Esophagus muscularis mucosa (tissue), 4 donors: ENCODE results near the gene SLC16A6. TPM values are rescaled to one million over a fixed set of nuclear protein-coding genes. Genes with fewer than 3 reads are reported as not detected.
"Not testable (repeated sequence)": the region's sequence is repeated elsewhere in the genome, so short reads cannot be mapped to it uniquely, and the experiment has no call there.

Experiments
- DNase-seq: peaks from one replicate; pipeline ENCODE4 v3.0.0-alpha.2; 2017; ENCODE audit errors: extremely low spot score
- H3K27ac ChIP-seq, 4 donors: fragments of 200-600 bp; sonication (generic); replicated peaks in 1 of 4; 1 replicate in 3 of 4; 2 replicates in 1 of 4; pipeline ENCODE4 v1.5.1; 2016 to 2019; ENCODE audit warnings: mild to moderate bottlenecking in 1 of 4
- H3K27me3 ChIP-seq, 4 donors: fragments of 200-600 bp; sonication (generic); one replicate each; pipeline versions ENCODE4 v1.5.1 to v1.6.0; 2016 to 2019
- H3K36me3 ChIP-seq, 4 donors: fragments of 200-600 bp; sonication (generic); one replicate each; pipeline ENCODE4 v1.5.1; 2016 to 2019
- H3K4me1 ChIP-seq, 4 donors: fragments of 200-600 bp; sonication (generic); one replicate each; pipeline ENCODE4 v1.5.1; 2016 to 2019
- H3K4me3 ChIP-seq, 4 donors: fragments of 200-600 bp; sonication (generic); 1 replicate in 2 of 4; 2 replicates in 2 of 4; pipeline ENCODE4 v1.5.1; 2016 to 2019; ENCODE audit warnings: mild to moderate bottlenecking in 4 of 4, moderate library complexity in 1 of 4
- H3K9me3 ChIP-seq, 4 donors: fragments of 200-600 bp; sonication (generic); 1 replicate in 3 of 4; 2 replicates in 1 of 4; pipeline ENCODE4 v1.5.1; 2016 to 2019
- CTCF ChIP-seq, 3 experiments: fragments of 200-600 bp in 2 of 3; fragments of 450-650 bp in 1 of 3; sonication (generic) in 2 of 3; IDR thresholded peaks; one replicate each; pipeline ENCODE4 v1.5.1; 2017 to 2019; ENCODE audit warnings: antibody characterized with exemption in 3 of 3, mild to moderate bottlenecking in 2 of 3, moderate library complexity in 1 of 3
- EP300 ChIP-seq: sonication (generic); formaldehyde crosslinking; IDR thresholded peaks from one replicate; pipeline ENCODE4 v1.6.1; 2017; ENCODE audit warnings: antibody characterized with exemption
- POLR2A ChIP-seq: fragments of 450-650 bp; IDR thresholded peaks from one replicate; pipeline ENCODE4 v1.6.1; 2017; ENCODE audit warnings: antibody characterized with exemption, moderate library complexity, mild to moderate bottlenecking, low read depth
- POLR2AphosphoS5 ChIP-seq, 2 donors: sonication (generic); formaldehyde crosslinking; IDR thresholded peaks; one replicate each; pipeline ENCODE4 v1.6.1; 2017; ENCODE audit warnings: antibody characterized with exemption in 2 of 2
- WGBS: methylation state at CpG from one replicate; pipeline ENCODE4 v1.1.5; 2018; 5-methylcytosine and 5-hydroxymethylcytosine counted together
- intact Hi-C: fragments of 100-400 bp; cut with DNase I; formaldehyde crosslinking; loops from one replicate; pipeline ENCODE4 v1.15.1; 2023
- total RNA-seq, 4 donors: library from RNA; depleted of rRNA; stranded (reverse); fragments of >200 nt; gene quantifications; one replicate each; pipeline versions ENCODE4 v1.1.0 to v1.2.1, GENCODE V29; 2016

Gene SLC16A6
- total RNA-seq, 4 donors from 2014 or later, result 0.33 to 0.42 (median 0.34) TPM; not detected in 1

GRCh38 chr17:68288804-68289203, 2.1 kb downstream of the SLC16A6 start:
- H3K27me3 ChIP-seq, result peaks cover 0 to 35% (median 15%) of the 10 kb centered on the region in 4 donors
- DNase-seq, result no peak
- no peaks in the 10 kb centered on the region for H3K9me3 ChIP-seq
- peaks cover 17 to 31% (median 27%) of the 10 kb centered on the region in 4 donors for H3K4me1 ChIP-seq
- H3K27ac ChIP-seq, result no peak overlapping the region
- TF ChIP-seq CTCF (IDR thresholded peaks at IDR 0.05) (no peak), POLR2A (no peak), EP300 (no peak), POLR2AphosphoS5 (IDR thresholded peaks at IDR 0.05) (no peak)
- H3K4me3 ChIP-seq, result no peak overlapping the region
- 82% methylated on average over 7 of the region's 7 CpGs for WGBS
- no peaks in the 10 kb centered on the region for H3K36me3 ChIP-seq
- intact Hi-C loops, result no loop called here

GRCh38 chr17:68288375-68288774, 2.6 kb downstream of the SLC16A6 start:
- Histone ChIP-seq H3K27me3 (peaks cover 0 to 31% (median 14%) of the 10 kb centered on the region in 4 donors), H3K4me3 (no peak overlapping the region), H3K27ac (no peak overlapping the region), H3K36me3 (no peaks in the 10 kb centered on the region), H3K9me3 (no peaks in the 10 kb centered on the region), H3K4me1 (peaks cover 17 to 31% (median 27%) of the 10 kb centered on the region in 4 donors)
- TF ChIP-seq EP300, result no peak
- no peak for TF ChIP-seq POLR2AphosphoS5 (IDR thresholded peaks at IDR 0.05)
- TF ChIP-seq CTCF (IDR thresholded peaks at IDR 0.05), result no peak
- no peak for TF ChIP-seq POLR2A
- intact Hi-C loops, result no loop called here
- DNase-seq, result no peak
- WGBS, result 77% methylated on average over 5 of the region's 5 CpGs

GRCh38 chr17:68281965-68282364, 9.0 kb downstream of the SLC16A6 start:
- peaks cover 0 to 14% (median 8%) of the 10 kb centered on the region in 4 donors for H3K9me3 ChIP-seq
- DNase-seq, intact Hi-C loops, H3K4me1 ChIP-seq, H3K36me3 ChIP-seq, H3K27ac ChIP-seq, H3K4me3 ChIP-seq, H3K27me3 ChIP-seq: not testable (repeated sequence)
- WGBS, result 76% methylated on average over 5 of the region's 6 CpGs

- Histone ChIP-seq H3K36me3 (no peaks in the 10 kb centered on the region), H3K27ac (no peak overlapping the region), H3K4me3 (no peak overlapping the region), H3K9me3 (peaks cover 0 to 14% (median 8%) of the 10 kb centered on the region in 4 donors), H3K27me3 (no peaks in the 10 kb centered on the region), H3K4me1 (no peaks in the 10 kb centered on the region)
- intact Hi-C loops, result no loop called here
- TF ChIP-seq POLR2AphosphoS5 (IDR thresholded peaks at IDR 0.05) (no peak), CTCF (IDR thresholded peaks at IDR 0.05) (no peak), POLR2A (no peak), EP300 (no peak)
- whole genome bisulfite sequencing, result 95% methylated on average over 5 of the region's 5 CpGs
- no peak for DNase-seq
Observed at GRCh38 chr17:68277807-68278206, 13.1 kb downstream of the SLC16A6 start.

- 97% methylated on average over 3 of the region's 3 CpGs for WGBS
- intact Hi-C loops, H3K27ac ChIP-seq, H3K36me3 ChIP-seq, H3K27me3 ChIP-seq, H3K4me1 ChIP-seq, H3K4me3 ChIP-seq, DNase-seq: not testable (repeated sequence)
- H3K9me3 ChIP-seq, result peaks cover 0 to 14% (median 8%) of the 10 kb centered on the region in 4 donors
Observed at GRCh38 chr17:68276339-68276738, 14.6 kb downstream of the SLC16A6 start.

GRCh38 chr17:68273722-68274121, 17.2 kb downstream of the SLC16A6 start:
- H3K27me3 ChIP-seq, result no peaks in the 10 kb centered on the region
- no peaks in the 10 kb centered on the region for H3K36me3 ChIP-seq
- no peak overlapping the region for H3K27ac ChIP-seq
- no peak for DNase-seq
- H3K4me1 ChIP-seq, result no peaks in the 10 kb centered on the region
- no peak for TF ChIP-seq POLR2AphosphoS5 (IDR thresholded peaks at IDR 0.05)
- TF ChIP-seq POLR2A, result no peak
- no peak for TF ChIP-seq CTCF (IDR thresholded peaks at IDR 0.05)
- no peak for TF ChIP-seq EP300
- WGBS, result 81% methylated on average over 11 of the region's 11 CpGs
- intact Hi-C loops, result loop anchor here (5.0 kb wide), 1 partner anchor 124 kb away; no protein-coding TSS in a partner anchor
- H3K4me3 ChIP-seq, result no peak overlapping the region
- H3K9me3 ChIP-seq, result peaks cover 0 to 14% (median 8%) of the 10 kb centered on the region in 4 donors

GRCh38 chr17:68265833-68266232, 25.1 kb downstream of the SLC16A6 start:
- H3K9me3 ChIP-seq, H3K36me3 ChIP-seq, DNase-seq, H3K4me1 ChIP-seq, H3K4me3 ChIP-seq, H3K27ac ChIP-seq, H3K27me3 ChIP-seq: not testable (repeated sequence)
- WGBS, result 90% methylated on average over 2 of the region's 2 CpGs
- intact Hi-C loops, result loop anchor here (10.0 kb wide), 1 partner anchor 169 kb away; no protein-coding TSS in a partner anchor
